Measurements from ENCODE around the gene UBE2Q2. TPM values are rescaled to one million over a fixed set of nuclear protein-coding genes. Genes with fewer than 3 reads are reported as not detected.
"Not testable (repeated sequence)": the region's sequence is repeated elsewhere in the genome, so short reads cannot be mapped to it uniquely, and the experiment has no call there.

UBE2Q2 gene
- total RNA-seq, 4 donors from 2014 or later: 15.9 to 25.5 (median 23.9) TPM

DNA sequence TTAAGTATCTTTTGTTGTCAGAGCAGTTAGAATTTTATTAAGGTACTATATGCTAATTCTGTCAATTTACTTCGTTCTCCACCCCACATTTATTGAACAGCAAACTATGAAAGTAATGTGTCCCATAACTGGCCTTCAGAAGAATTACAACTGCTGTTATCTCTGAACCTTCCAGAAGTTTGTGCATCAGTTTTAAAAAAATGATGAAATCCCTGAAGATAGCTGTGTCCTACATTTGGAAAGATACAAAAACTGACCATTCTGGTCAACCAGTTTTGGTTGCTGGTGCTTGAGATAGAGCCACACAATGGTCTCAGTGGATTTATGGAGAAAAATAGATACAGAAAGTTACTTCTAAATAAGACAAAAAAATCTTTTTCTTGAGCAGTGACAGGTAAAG lies 5.9 kb downstream of the UBE2Q2 start:
- DNase-seq (no peak), ATAC-seq (no peak)
- TF ChIP-seq POLR2A (IDR thresholded peaks at IDR 0.05): no peak
- TF ChIP-seq, protein P1, sequence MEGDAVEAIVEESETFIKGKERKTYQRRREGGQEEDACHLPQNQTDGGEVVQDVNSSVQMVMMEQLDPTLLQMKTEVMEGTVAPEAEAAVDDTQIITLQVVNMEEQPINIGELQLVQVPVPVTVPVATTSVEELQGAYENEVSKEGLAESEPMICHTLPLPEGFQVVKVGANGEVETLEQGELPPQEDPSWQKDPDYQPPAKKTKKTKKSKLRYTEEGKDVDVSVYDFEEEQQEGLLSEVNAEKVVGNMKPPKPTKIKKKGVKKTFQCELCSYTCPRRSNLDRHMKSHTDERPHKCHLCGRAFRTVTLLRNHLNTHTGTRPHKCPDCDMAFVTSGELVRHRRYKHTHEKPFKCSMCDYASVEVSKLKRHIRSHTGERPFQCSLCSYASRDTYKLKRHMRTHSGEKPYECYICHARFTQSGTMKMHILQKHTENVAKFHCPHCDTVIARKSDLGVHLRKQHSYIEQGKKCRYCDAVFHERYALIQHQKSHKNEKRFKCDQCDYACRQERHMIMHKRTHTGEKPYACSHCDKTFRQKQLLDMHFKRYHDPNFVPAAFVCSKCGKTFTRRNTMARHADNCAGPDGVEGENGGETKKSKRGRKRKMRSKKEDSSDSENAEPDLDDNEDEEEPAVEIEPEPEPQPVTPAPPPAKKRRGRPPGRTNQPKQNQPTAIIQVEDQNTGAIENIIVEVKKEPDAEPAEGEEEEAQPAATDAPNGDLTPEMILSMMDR (IDR thresholded peaks at IDR 0.05 in 4 of 5, conservative IDR thresholded peaks at IDR 0.05 in 1 of 5): no peak
- H3K9me3 ChIP-seq: no peaks in the 10 kb centered on the region
- H3K27ac ChIP-seq: no peak overlapping the region
- no peaks in the 10 kb centered on the region for H3K36me3 ChIP-seq
- in situ Hi-C loops (cut with MboI; ENCODE audit: low sequenced_read_pairs in 4 of 4) (no loop called here), intact Hi-C loops (cut with DNase I; ENCODE audit: low total_unique reads) (no loop called here)
- H3K27me3 ChIP-seq: no peaks in the 10 kb centered on the region
- peaks cover 24 to 25% of the 10 kb centered on the region in 2 donors for H3K4me1 ChIP-seq
- H3K4me3 ChIP-seq: no peak overlapping the region

- ATAC-seq: no peak
- Histone ChIP-seq H3K9me3 (no peaks in the 10 kb centered on the region), H3K27ac (no peak overlapping the region), H3K36me3 (no peaks in the 10 kb centered on the region), H3K27me3 (no peaks in the 10 kb centered on the region), H3K4me1 (peaks cover 9 to 11% of the 10 kb centered on the region in 2 donors), H3K4me3 (no peak overlapping the region)
- no peak for TF ChIP-seq POLR2A (IDR thresholded peaks at IDR 0.05)
- TF ChIP-seq, protein P1 (IDR thresholded peaks at IDR 0.05 in 4 of 5, conservative IDR thresholded peaks at IDR 0.05 in 1 of 5): no peak
- in situ Hi-C loops (cut with MboI; ENCODE audit: low sequenced_read_pairs in 4 of 4): no loop called here
- intact Hi-C loops (cut with DNase I; ENCODE audit: low total_unique reads): no loop called here
- no peak for DNase-seq
Observed at GRCh38 chr15:75850708-75851107, 7.5 kb downstream of the UBE2Q2 start.

- in situ Hi-C loops (cut with MboI; ENCODE audit: low sequenced_read_pairs in 4 of 4); DNase-seq; intact Hi-C loops (cut with DNase I; ENCODE audit: low total_unique reads); H3K27ac ChIP-seq; H3K4me1 ChIP-seq; H3K27me3 ChIP-seq; H3K4me3 ChIP-seq; H3K36me3 ChIP-seq; ATAC-seq; H3K9me3 ChIP-seq: not testable (repeated sequence)
Observed at GRCh38 chr15:75851566-75851965, 8.3 kb downstream of the UBE2Q2 start.

GRCh38 chr15:75857886-75858285 lies 14.6 kb downstream of the UBE2Q2 start:
- Histone ChIP-seq H3K4me1 (no peaks in the 10 kb centered on the region), H3K4me3 (no peak overlapping the region), H3K27me3 (no peaks in the 10 kb centered on the region), H3K36me3 (no peaks in the 10 kb centered on the region), H3K27ac (no peak overlapping the region), H3K9me3 (no peaks in the 10 kb centered on the region)
- intact Hi-C loops (cut with DNase I; ENCODE audit: low total_unique reads) (no loop called here), in situ Hi-C loops (cut with MboI; ENCODE audit: low sequenced_read_pairs in 4 of 4) (no loop called here)
- DNase-seq: no peak
- TF ChIP-seq POLR2A (IDR thresholded peaks at IDR 0.05): no peak
- TF ChIP-seq, protein P1 (IDR thresholded peaks at IDR 0.05 in 4 of 5, conservative IDR thresholded peaks at IDR 0.05 in 1 of 5): no peak
- ATAC-seq: no peak

GRCh38 chr15:75861750-75862402 lies 18.6 kb downstream of the UBE2Q2 start:
- Histone ChIP-seq H3K27me3 (no peaks in the 10 kb centered on the region), H3K27ac (peak overlapping the region in 1 of 4 donors; percentile 35), H3K9me3 (no peaks in the 10 kb centered on the region), H3K36me3 (no peaks in the 10 kb centered on the region), H3K4me3 (no peak overlapping the region), H3K4me1 (no peaks in the 10 kb centered on the region)
- TF ChIP-seq POLR2A (IDR thresholded peaks at IDR 0.05): no peak
- TF ChIP-seq, protein P1 (IDR thresholded peaks at IDR 0.05 in 4 of 5, conservative IDR thresholded peaks at IDR 0.05 in 1 of 5): no peak
- DNase-seq: no peak
- intact Hi-C loops (cut with DNase I; ENCODE audit: low total_unique reads) (no loop called here), in situ Hi-C loops (cut with MboI; ENCODE audit: low sequenced_read_pairs in 4 of 4) (no loop called here)
- peak; percentile 71 to 78 for ATAC-seq

Data from gastrocnemius medialis (tissue), 4 donors.